Uterus (tissue), 2 donors: ENCODE results near the gene MSRB3.

Source experiments
- POLR2A ChIP-seq, 2 donors: fragments of 450-650 bp; IDR thresholded peaks; one replicate each; pipeline ENCODE4 v1.6.1; 2016; ENCODE audit warnings: antibody characterized with exemption in 2 of 2, mild to moderate bottlenecking in 1 of 2, moderate library complexity in 1 of 2
- TF ChIP-seq, protein P1 (sequence below), 4 experiments: fragments of 200-600 bp in 2 of 4; fragments of 450-650 bp in 2 of 4; sonication (generic) in 2 of 4; IDR thresholded peaks; one replicate each; pipeline ENCODE4 v1.5.1; 2016 to 2019; ENCODE audit warnings: antibody characterized with exemption in 4 of 4, mild to moderate bottlenecking in 2 of 4, moderate library complexity in 1 of 4

DNA sequence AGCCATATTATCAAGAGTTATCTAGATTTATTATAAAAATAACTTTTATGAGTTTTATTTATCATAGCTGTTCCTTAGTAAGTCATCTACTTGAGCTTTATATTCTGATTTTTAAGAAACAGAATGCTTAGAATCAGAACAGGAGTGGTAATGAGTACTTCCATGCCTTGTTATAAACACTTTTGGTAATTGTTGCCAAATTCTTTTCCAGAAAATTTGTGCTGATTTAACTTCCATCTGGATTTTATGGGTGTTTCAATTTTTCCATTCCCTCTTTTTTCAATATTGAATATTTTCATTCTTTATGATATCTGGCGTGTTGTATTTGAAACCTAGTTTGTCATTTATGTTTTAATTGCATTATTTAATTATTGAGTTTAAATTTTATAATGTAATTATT, 131.2 kb downstream of the MSRB3 start:
- TF ChIP-seq, protein P1, sequence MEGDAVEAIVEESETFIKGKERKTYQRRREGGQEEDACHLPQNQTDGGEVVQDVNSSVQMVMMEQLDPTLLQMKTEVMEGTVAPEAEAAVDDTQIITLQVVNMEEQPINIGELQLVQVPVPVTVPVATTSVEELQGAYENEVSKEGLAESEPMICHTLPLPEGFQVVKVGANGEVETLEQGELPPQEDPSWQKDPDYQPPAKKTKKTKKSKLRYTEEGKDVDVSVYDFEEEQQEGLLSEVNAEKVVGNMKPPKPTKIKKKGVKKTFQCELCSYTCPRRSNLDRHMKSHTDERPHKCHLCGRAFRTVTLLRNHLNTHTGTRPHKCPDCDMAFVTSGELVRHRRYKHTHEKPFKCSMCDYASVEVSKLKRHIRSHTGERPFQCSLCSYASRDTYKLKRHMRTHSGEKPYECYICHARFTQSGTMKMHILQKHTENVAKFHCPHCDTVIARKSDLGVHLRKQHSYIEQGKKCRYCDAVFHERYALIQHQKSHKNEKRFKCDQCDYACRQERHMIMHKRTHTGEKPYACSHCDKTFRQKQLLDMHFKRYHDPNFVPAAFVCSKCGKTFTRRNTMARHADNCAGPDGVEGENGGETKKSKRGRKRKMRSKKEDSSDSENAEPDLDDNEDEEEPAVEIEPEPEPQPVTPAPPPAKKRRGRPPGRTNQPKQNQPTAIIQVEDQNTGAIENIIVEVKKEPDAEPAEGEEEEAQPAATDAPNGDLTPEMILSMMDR (IDR thresholded peaks at IDR 0.05): no peak
- no peak for TF ChIP-seq POLR2A (IDR thresholded peaks at IDR 0.05)
